Measurements from ENCODE around the gene U2AF1L4. TPM values are rescaled to one million over a fixed set of nuclear protein-coding genes. Genes with fewer than 3 reads are reported as not detected.
A peak's percentile ranks its signal among the peaks of the same experiment; 100 is the strongest.

The U2AF1L4 gene
- total RNA-seq, 1 experiment from 2014 or later: 37.5 TPM

DNA sequence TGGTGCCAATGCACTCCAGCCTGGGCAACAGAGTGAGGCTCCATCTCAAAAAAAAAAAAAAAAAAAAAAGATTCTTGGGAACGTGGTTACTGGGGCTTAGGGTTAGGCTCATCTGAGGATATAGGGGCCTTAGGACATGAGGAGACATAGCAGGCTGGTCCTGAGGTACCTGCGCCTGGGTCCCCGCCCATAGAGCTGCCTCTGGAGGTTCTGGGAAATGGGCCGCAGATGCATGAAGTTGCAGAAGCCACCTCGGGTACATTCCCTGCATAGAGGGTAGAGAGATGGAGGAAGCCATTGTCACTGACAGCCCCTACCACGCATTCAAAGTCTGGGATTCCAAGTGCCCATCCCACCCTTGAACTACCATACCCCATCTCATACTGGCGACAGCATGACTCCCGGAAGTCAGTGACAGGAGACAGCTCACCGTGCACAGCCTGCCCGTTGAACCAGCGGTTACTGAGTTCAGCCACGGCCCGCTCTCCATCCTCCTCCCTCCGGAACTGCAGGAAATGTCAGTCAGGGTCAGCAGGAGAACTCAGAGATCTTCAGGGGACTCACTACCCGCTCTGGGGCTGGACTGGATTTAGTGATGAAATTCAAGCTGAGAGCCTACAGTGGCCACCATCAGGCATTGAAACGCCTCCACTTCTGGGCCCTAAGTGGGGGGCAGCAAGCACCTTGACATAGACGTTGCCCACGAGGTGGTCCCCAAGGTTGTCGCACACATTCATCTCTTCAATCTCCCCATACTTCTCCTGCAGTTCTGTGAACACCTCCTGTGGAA lies 1.4 kb downstream of the U2AF1L4 start:
- peaks cover 20% of the 10 kb centered on the region for H3K4me1 Mint-ChIP-seq (ENCODE audit: insufficient read depth, unreplicated experiment)
- no peaks in the 10 kb centered on the region for H3K27me3 Mint-ChIP-seq (ENCODE audit: insufficient read depth, unreplicated experiment)
- ChIA-PET POLR2A (interaction anchor here (0.7 to 3.1 kb wide), 3 partner anchors 12 to 100 kb away, joined by 3 to 12 read pairs (median 5); no protein-coding TSS in a partner anchor), CTCF (interaction anchor here (0.7 to 0.9 kb wide), 3 partner anchors 188 to 196 kb away, joined by 3 read pairs; no protein-coding TSS in a partner anchor)
- intact Hi-C loops (cut with micrococcal nuclease): no loop called here
- no peak overlapping the region for H3K27ac Mint-ChIP-seq (ENCODE audit: low read depth, unreplicated experiment)
- DNase-seq (ENCODE audit: unreplicated experiment): no peak
- TF ChIP-seq, protein P1, sequence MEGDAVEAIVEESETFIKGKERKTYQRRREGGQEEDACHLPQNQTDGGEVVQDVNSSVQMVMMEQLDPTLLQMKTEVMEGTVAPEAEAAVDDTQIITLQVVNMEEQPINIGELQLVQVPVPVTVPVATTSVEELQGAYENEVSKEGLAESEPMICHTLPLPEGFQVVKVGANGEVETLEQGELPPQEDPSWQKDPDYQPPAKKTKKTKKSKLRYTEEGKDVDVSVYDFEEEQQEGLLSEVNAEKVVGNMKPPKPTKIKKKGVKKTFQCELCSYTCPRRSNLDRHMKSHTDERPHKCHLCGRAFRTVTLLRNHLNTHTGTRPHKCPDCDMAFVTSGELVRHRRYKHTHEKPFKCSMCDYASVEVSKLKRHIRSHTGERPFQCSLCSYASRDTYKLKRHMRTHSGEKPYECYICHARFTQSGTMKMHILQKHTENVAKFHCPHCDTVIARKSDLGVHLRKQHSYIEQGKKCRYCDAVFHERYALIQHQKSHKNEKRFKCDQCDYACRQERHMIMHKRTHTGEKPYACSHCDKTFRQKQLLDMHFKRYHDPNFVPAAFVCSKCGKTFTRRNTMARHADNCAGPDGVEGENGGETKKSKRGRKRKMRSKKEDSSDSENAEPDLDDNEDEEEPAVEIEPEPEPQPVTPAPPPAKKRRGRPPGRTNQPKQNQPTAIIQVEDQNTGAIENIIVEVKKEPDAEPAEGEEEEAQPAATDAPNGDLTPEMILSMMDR (IDR thresholded peaks at IDR 0.05; ENCODE audit: unreplicated experiment): no peak
- H3K4me3 Mint-ChIP-seq (ENCODE audit: unreplicated experiment): peak overlapping the region; percentile 99
- BruUV-seq (replicated peaks): no TSS peak
- H3K9me3 Mint-ChIP-seq (ENCODE audit: unreplicated experiment): no peaks in the 10 kb centered on the region
- H3K36me3 Mint-ChIP-seq (ENCODE audit: insufficient read depth, unreplicated experiment): peaks cover 31% of the 10 kb centered on the region

DNA sequence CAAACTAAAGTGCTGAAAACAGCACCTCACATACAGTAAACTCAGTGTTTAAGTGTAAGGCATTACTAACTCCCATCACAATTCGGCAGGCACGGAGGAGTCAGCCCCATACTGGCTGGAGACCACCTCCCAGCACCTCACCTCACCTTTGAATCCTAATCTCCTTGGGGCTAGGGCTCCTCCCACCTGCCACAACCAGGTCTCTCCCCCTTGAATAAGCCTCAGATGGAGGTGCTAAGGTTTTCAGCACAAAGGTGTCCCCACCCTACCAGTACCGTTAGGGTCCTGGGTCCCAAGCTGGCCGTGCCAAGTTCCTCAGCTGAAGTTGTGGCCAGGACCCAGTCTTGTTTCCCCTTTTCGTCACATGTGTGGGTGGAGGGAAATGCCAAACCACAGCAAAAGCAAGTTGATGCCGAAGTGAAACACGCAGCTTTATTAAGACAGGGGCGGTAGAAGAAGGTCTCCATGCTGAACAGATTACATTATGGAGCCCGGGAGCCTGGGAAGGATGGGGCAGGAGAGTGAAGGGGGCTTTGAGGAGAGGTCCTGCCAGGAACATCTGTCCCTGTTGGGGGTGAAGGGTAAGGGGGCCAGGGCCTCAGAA lies 3.0 kb downstream of the U2AF1L4 start, which contains the start of gene IGFLR1:
TSS of gene IGFLR1 (minus strand) at position 332 of the 604 bp plus-strand sequence. CDS start 1,272 bp downstream, outside the sequence.
- ChIA-PET CTCF (no interaction called here), POLR2A (interaction anchor here (0.6 kb wide), 1 partner anchor 135 kb away, joined by 3 read pairs; no protein-coding TSS in a partner anchor)
- Mint-ChIP-seq H3K4me1 (ENCODE audit: insufficient read depth, unreplicated experiment) (peaks cover 20% of the 10 kb centered on the region), H3K4me3 (ENCODE audit: unreplicated experiment) (no peak within 1 kb of the TSS), H3K9me3 (ENCODE audit: unreplicated experiment) (no peaks in the 10 kb centered on the region), H3K27ac (ENCODE audit: low read depth, unreplicated experiment) (no peak within 1 kb of the TSS), H3K27me3 (ENCODE audit: insufficient read depth, unreplicated experiment) (no peaks in the 10 kb centered on the region), H3K36me3 (ENCODE audit: insufficient read depth, unreplicated experiment) (peaks cover 35% of the 10 kb centered on the region)
- intact Hi-C loops (cut with micrococcal nuclease): no loop called here
- no TSS peak for BruUV-seq (replicated peaks)
- DNase-seq (ENCODE audit: unreplicated experiment): no peak
- TF ChIP-seq, protein P1 (IDR thresholded peaks at IDR 0.05; ENCODE audit: unreplicated experiment): no peak

GRCh38 chr19:35741203-35741515 lies 4.1 kb downstream of the U2AF1L4 start:
- intact Hi-C loops (cut with micrococcal nuclease): no loop called here
- peak overlapping the region; percentile 72 for H3K4me3 Mint-ChIP-seq (ENCODE audit: unreplicated experiment)
- H3K9me3 Mint-ChIP-seq (ENCODE audit: unreplicated experiment): no peaks in the 10 kb centered on the region
- DNase-seq (ENCODE audit: unreplicated experiment): no peak
- ChIA-PET CTCF (no interaction called here), POLR2A (interaction anchor here (0.6 to 2.0 kb wide), 8 partner anchors 10 to 162 kb away, joined by 3 to 9 read pairs (median 4); no protein-coding TSS in a partner anchor)
- H3K27ac Mint-ChIP-seq (ENCODE audit: low read depth, unreplicated experiment): no peak overlapping the region
- H3K4me1 Mint-ChIP-seq (ENCODE audit: insufficient read depth, unreplicated experiment): peaks cover 16% of the 10 kb centered on the region
- TF ChIP-seq, protein P1 (IDR thresholded peaks at IDR 0.05; ENCODE audit: unreplicated experiment): no peak
- no TSS peak for BruUV-seq (replicated peaks)
- peaks cover 39% of the 10 kb centered on the region for H3K36me3 Mint-ChIP-seq (ENCODE audit: insufficient read depth, unreplicated experiment)
- H3K27me3 Mint-ChIP-seq (ENCODE audit: insufficient read depth, unreplicated experiment): no peaks in the 10 kb centered on the region

- H3K27me3 Mint-ChIP-seq (ENCODE audit: insufficient read depth, unreplicated experiment): no peaks in the 10 kb centered on the region
- peaks cover 39% of the 10 kb centered on the region for H3K36me3 Mint-ChIP-seq (ENCODE audit: insufficient read depth, unreplicated experiment)
- POLR2A ChIA-PET: interaction anchor here (0.6 to 2.0 kb wide), 14 partner anchors 8 to 162 kb away, joined by 3 to 9 read pairs (median 3); partner anchors contain the start of gene LIN37
Measured at GRCh38 chr19:35740423-35741202, 4.6 kb downstream of the U2AF1L4 start.

More at GRCh38 chr19:35740423-35741202, 4.6 kb downstream of the U2AF1L4 start:
- TF ChIP-seq, protein P1 (IDR thresholded peaks at IDR 0.05; ENCODE audit: unreplicated experiment): no peak
- H3K4me1 Mint-ChIP-seq (ENCODE audit: insufficient read depth, unreplicated experiment): peaks cover 11% of the 10 kb centered on the region
- intact Hi-C loops (cut with micrococcal nuclease): no loop called here
- no peaks in the 10 kb centered on the region for H3K9me3 Mint-ChIP-seq (ENCODE audit: unreplicated experiment)
- peak overlapping the region; percentile 72 for H3K4me3 Mint-ChIP-seq (ENCODE audit: unreplicated experiment)
- DNase-seq (ENCODE audit: unreplicated experiment): peak; percentile 98
- BruUV-seq (replicated peaks): no TSS peak
- no peak overlapping the region for H3K27ac Mint-ChIP-seq (ENCODE audit: low read depth, unreplicated experiment)
- CTCF ChIA-PET: no interaction called here

Data from MCF 10A (cell line).